A549 (cell line): ENCODE data around the gene TROAP. TPM values are rescaled to one million over a fixed set of nuclear protein-coding genes. Genes with fewer than 3 reads are reported as not detected.
"Not testable (repeated sequence)": the region's sequence is repeated elsewhere in the genome, so short reads cannot be mapped to it uniquely, and the experiment has no call there.

Source experiments
- ATAC-seq, 2 experiments: fragments of 200-7000 bp in 1 of 2; fragments of >200 bp in 1 of 2; cut with Nextera tagmentation in 1 of 2; cut with Tn5 transposase in 1 of 2; 3 replicates each; pipeline versions ENCODE4 v1.8.0 to v1.9.1; 2018 to 2020; ENCODE audit warnings: mild to moderate bottlenecking in 1 of 2, moderate library complexity in 1 of 2
- CTCF ChIA-PET: fragments of 300-600 bp; sonication (Branson Sonifier 250); formaldehyde crosslinking; extraction: SDS; loops from one replicate; lab custom pipeline; 2021; ENCODE audit warnings: antibody characterized with exemption, inconsistent platforms; lab: Yijun Ruan, JAX
- POLR2A ChIA-PET: fragments of 350-600 bp; formaldehyde crosslinking; extraction: SDS; loops from one replicate; lab custom pipeline; 2021; ENCODE audit warnings: antibody characterized with exemption, inconsistent platforms; lab: Yijun Ruan, JAX
- DNase-seq, 2 experiments: peaks; one replicate each; pipeline versions ENCODE4 v3.0.0 to v3.0.0-alpha.2; 2011 to 2016; ENCODE audit warnings: low read depth in 1 of 2, low spot score in 1 of 2
- FAIRE-seq: peaks from 2 replicates; lab custom pipeline; 2011; peaks lifted over from hg19 to GRCh38; lab: Jason Lieb, UNC
- H3K27ac ChIP-seq, 2 experiments: fragments of >200 bp; sonication (Bioruptor Twin); formaldehyde crosslinking; 3 replicates each; pipeline ENCODE4 v1.5.1; 2016 to 2017
- H3K4me1 ChIP-seq: fragments of >200 bp; sonication (Bioruptor Twin); formaldehyde crosslinking; 3 replicates; pipeline ENCODE4 v1.6.1; 2016
- H3K4me2 ChIP-seq: fragments of >200 bp; sonication (Bioruptor Twin); formaldehyde crosslinking; 3 replicates; pipeline ENCODE4 v1.6.1; 2016
- H3K4me3 ChIP-seq: fragments of >200 bp; sonication (Bioruptor Twin); formaldehyde crosslinking; 3 replicates; pipeline ENCODE4 v1.5.1; 2016
- H3K9me3 ChIP-seq: fragments of >200 bp; sonication (Bioruptor Twin); formaldehyde crosslinking; 3 replicates; pipeline ENCODE4 v1.6.1; 2016
- ATOH8 ChIP-seq: fragments of 250-450 bp; sonication (Bioruptor Pico); IDR thresholded peaks from 2 replicates; pipeline ENCODE4 v1.5.0; 2020; ENCODE audit warnings: low read depth, mild to moderate bottlenecking, moderate library complexity
- BHLHE40 ChIP-seq: IDR thresholded peaks from 2 replicates; pipeline ENCODE4 v1.6.1; 2012; ENCODE audit warnings: low read depth, low read length, inconsistent platforms
- CBX2 ChIP-seq: fragments of 200-600 bp; sonication (generic); IDR thresholded peaks from 2 replicates; pipeline ENCODE4 v1.6.1; 2016; ENCODE audit warnings: low read depth, mild to moderate bottlenecking, borderline replicate concordance
- CTCF ChIP-seq: fragments of >200 bp; sonication (Bioruptor Twin); formaldehyde crosslinking; IDR thresholded peaks from 3 replicates; pipeline ENCODE4 v1.5.1; 2016
- ESRRA ChIP-seq: fragments of 150-350 bp; IDR thresholded peaks from 2 replicates; pipeline ENCODE4 v1.6.1; 2014; ENCODE audit warnings: mild to moderate bottlenecking, low read length, borderline replicate concordance
- HES2 ChIP-seq: fragments of >200 bp; sonication (Bioruptor Twin); formaldehyde crosslinking; IDR thresholded peaks from 2 replicates; pipeline ENCODE4 v1.6.1; 2016
- HMGXB4 ChIP-seq: fragments of 250-450 bp; sonication (Bioruptor Pico); IDR thresholded peaks from 2 replicates; pipeline ENCODE4 v1.5.0; 2021; ENCODE audit warnings: mild to moderate bottlenecking, moderate library complexity, borderline replicate concordance
- HOXB5 ChIP-seq: fragments of 250-450 bp; sonication (Bioruptor Pico); IDR thresholded peaks from 2 replicates; pipeline ENCODE4 v1.5.0; 2020; ENCODE audit warnings: mild to moderate bottlenecking, moderate library complexity
- RARB ChIP-seq: fragments of 250-450 bp; sonication (Bioruptor Pico); IDR thresholded peaks from 2 replicates; pipeline ENCODE4 v1.8.0; 2021; ENCODE audit warnings: mild to moderate bottlenecking, moderate library complexity
- RCOR1 ChIP-seq: fragments of 150-350 bp; IDR thresholded peaks from 2 replicates; pipeline ENCODE4 v1.6.1; 2014; ENCODE audit warnings: antibody characterized with exemption, low read length, low read depth
- REST ChIP-seq: fragments of 200-600 bp; sonication (generic); IDR thresholded peaks from 2 replicates; pipeline ENCODE4 v1.6.1; 2016; ENCODE audit warnings: antibody characterized with exemption, mild to moderate bottlenecking, moderate library complexity
- RFX5 ChIP-seq: fragments of 450-650 bp; IDR thresholded peaks from 2 replicates; pipeline ENCODE4 v1.7.1; 2014; ENCODE audit warnings: antibody characterized with exemption, mild to moderate bottlenecking, moderate library complexity
- USF2 ChIP-seq: fragments of 450-650 bp; IDR thresholded peaks from 2 replicates; pipeline ENCODE4 v1.6.1; 2014; ENCODE audit warnings: antibody characterized with exemption
- WGBS: methylation state at CpG from one replicate; pipeline ENCODE4 v1.1.6; 2017; ENCODE audit errors: missing lambda C conversion rate; 5-methylcytosine and 5-hydroxymethylcytosine counted together
- polyA plus RNA-seq, 4 experiments: library from polyadenylated mRNA; depleted of rRNA in 3 of 4; stranded (reverse); fragments of >200 nt; fragmentation: RNase III in 1 of 4; extraction: RNeasy Plus Mini Kit Qiagen cat#74134 plus additional on column Dnase treatment in 1 of 4; gene quantifications; 2 replicates in 3 of 4; 3 replicates in 1 of 4; pipeline ENCODE4 v1.2.3, GENCODE V29; 2011 to 2017

TROAP gene
- polyA plus RNA-seq, 2 of the 4 experiments (the other 2 are of a cell fraction), result 50.0 to 55.5 TPM

- Histone ChIP-seq H3K4me1 (0 out of 3 replicates have a peak, but pooled peaks cover 9% of the 10 kb centered on the region), H3K4me3 (no peak overlapping the region), H3K27ac (0 out of 6 replicates have a peak overlapping the region, but pooled peaks of 1 of the 2 experiments have one; percentile 28), H3K9me3 (no peaks in the 10 kb centered on the region), H3K4me2 (no peak overlapping the region)
- TF ChIP-seq RFX5, result no peak
- TF ChIP-seq ESRRA, result no peak
- no peak for TF ChIP-seq USF2
- no peak for TF ChIP-seq CTCF
- no peak for TF ChIP-seq REST
- no peak for TF ChIP-seq BHLHE40
- no peak for TF ChIP-seq HMGXB4 (CRISPR knock-in tag)
- no peak for TF ChIP-seq HES2
- TF ChIP-seq CBX2, result no peak
- no peak for TF ChIP-seq ATOH8 (CRISPR knock-in tag)
- TF ChIP-seq RARB, result no peak
- no peak for TF ChIP-seq HOXB5 (CRISPR knock-in tag)
- TF ChIP-seq RCOR1, result no peak
- DNase-seq, result no peak
- ChIA-PET CTCF (interaction anchor here (0.9 to 9.0 kb wide), 4 partner anchors 13 to 60 kb away, joined by 3 to 120 read pairs (median 3); partner anchors contain the start of gene PRPH), POLR2A (no interaction called here)
- FAIRE-seq, result no peak
- no peak for ATAC-seq
- WGBS, result 81% methylated on average over 5 of the region's 5 CpGs
Observed at GRCh38 chr12:49282302-49282701, 40.8 kb upstream of the TROAP start.

GRCh38 chr12:49282740-49283375 lies 40.2 kb upstream of the TROAP start:
- WGBS, result 59% methylated on average over 3 of the region's 6 CpGs
- H3K4me2 ChIP-seq, FAIRE-seq, ATAC-seq, POLR2A ChIA-PET, H3K9me3 ChIP-seq, DNase-seq, H3K4me3 ChIP-seq, H3K4me1 ChIP-seq: not testable (repeated sequence)
- CTCF ChIA-PET, result interaction anchor here (0.9 to 15.6 kb wide), 5 partner anchors 13 to 60 kb away, joined by 3 to 164 read pairs (median 3); partner anchors contain the start of gene PRPH
- 0 out of 6 replicates have a peak overlapping the region, but pooled peaks of 1 of the 2 experiments have one; percentile 28 for H3K27ac ChIP-seq
